Measurements from ENCODE around the gene KLHDC3. TPM values are rescaled to one million over a fixed set of nuclear protein-coding genes. Genes with fewer than 3 reads are reported as not detected.
"Not testable (repeated sequence)": the region's sequence is repeated elsewhere in the genome, so short reads cannot be mapped to it uniquely, and the experiment has no call there.

KLHDC3 gene
- total RNA-seq, 2 donors from 2014 or later: 59.6 to 60.8 TPM

DNA sequence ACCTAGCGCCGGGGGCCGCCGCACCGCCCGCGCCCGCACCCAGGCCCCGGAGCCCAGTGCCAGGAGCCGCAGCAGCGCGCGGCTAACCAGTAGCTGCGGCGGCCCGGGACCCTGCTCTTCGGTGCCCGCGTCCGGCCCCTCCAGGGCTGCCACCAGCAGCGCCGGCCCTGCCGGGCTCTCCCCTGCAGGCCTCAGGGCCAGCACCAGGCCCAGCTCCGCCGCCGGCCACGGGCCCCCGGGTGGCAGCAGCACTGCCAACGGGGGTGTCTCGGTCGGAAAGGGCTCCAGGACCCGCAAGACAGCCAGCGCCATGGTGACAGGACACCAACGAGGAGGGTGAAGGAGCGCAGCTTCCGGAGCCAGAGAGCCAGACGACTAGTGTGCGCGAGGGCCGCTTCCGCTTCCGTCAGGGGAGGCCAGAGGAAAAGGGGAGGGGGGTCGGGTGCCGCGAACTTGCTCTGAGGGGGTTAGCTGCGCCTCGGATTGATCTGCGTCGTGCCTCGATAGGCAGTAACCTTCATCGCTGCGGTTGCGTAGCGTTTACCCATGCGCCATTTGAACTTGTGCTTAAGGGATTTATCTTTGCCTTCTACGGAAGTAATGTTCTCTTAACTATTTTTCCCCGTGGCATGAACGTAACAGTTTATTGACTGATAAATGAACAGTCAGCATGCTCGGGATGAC is 35.1 kb upstream of the KLHDC3 start, which contains the start of gene PEX6:
Gene PEX6, minus strand, starts transcription at position 343 of the 684 bp plus-strand sequence. Its CDS starts 31 bp downstream, at position 312.
- peak; percentile 97 for ATAC-seq
- H3K9me3 Mint-ChIP-seq: no peaks in the 10 kb centered on the region
- H3K4me3 Mint-ChIP-seq: peak within 1 kb of the TSS; percentile 93
- peak; percentile 94 for DNase-seq (ENCODE audit: low spot score)
- no peaks in the 10 kb centered on the region for H3K27me3 Mint-ChIP-seq
- H3K27ac Mint-ChIP-seq: peak within 1 kb of the TSS; percentile 97 to 99
- peaks cover 28 to 30% of the 10 kb centered on the region in 2 donors for H3K4me1 Mint-ChIP-seq (ENCODE audit: low read depth in 2 of 2)
- H3K36me3 Mint-ChIP-seq: peaks cover 6% of the 10 kb centered on the region

DNA sequence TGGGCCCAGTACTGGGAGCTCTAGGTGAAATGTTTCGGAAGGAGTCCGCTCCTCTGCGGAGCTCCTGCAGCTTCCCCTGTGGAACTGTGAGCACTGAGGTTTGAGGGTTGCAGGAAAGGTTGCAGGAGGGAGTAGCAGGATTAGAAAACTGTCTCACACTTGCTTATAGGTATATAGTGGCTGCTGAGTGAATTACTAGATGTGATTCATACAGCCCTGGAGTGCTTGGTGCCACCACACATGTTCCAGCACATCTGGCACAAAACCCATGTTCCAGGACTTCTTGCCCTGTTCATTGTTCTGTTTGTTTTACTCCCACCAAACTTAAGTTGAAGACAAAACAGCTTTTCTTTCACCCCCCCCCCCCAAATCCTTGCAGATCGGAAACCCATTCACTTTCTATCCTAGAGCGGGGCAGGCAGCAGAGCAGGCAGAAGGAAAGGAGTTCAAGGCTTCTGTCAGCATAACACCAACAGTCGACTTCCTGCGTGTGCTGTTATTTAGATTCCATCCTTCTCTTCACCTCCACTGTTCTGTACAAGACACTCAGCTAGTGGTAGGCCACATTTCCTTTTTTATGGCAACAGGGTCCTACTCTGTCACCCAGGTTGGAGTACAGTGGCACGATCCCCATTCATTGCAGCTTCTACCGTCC is 34.4 kb upstream of the KLHDC3 start:
- H3K4me3 Mint-ChIP-seq: peak overlapping the region; percentile 93
- H3K27me3 Mint-ChIP-seq: no peaks in the 10 kb centered on the region
- H3K36me3 Mint-ChIP-seq: peaks cover 6% of the 10 kb centered on the region
- peaks cover 31% of the 10 kb centered on the region in 2 donors for H3K4me1 Mint-ChIP-seq (ENCODE audit: low read depth in 2 of 2)
- DNase-seq (ENCODE audit: low spot score): no peak
- peak in 1 of 2 donors; percentile 41 for ATAC-seq
- peak overlapping the region; percentile 97 to 99 for H3K27ac Mint-ChIP-seq
- no peaks in the 10 kb centered on the region for H3K9me3 Mint-ChIP-seq

DNA sequence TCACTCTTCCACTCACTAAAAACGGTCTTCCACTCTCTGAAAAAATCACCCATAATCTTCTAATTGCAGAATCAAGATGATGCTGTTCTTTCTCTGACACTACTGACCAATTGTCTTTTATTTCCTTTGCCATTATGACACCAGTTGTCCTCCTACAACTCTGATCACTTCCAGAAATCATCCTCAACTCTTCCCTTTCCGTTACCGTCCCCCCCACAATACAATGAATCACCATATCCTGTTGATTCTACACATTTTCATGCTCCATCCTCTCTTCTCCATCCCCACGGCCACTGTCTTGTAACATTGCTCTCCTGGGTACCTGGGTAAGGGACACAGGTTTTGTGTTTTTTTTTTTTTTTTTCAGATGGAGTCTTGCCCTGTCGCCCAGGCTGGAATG is 32.2 kb upstream of the KLHDC3 start:
- ATAC-seq (no peak), DNase-seq (ENCODE audit: low spot score) (no peak)
- H3K27ac Mint-ChIP-seq: peak overlapping the region in 1 of 2 donors; percentile 7
- peaks cover 44 to 49% of the 10 kb centered on the region in 2 donors for H3K4me1 Mint-ChIP-seq (ENCODE audit: low read depth in 2 of 2)
- H3K27me3 Mint-ChIP-seq: no peaks in the 10 kb centered on the region
- peaks cover 8% of the 10 kb centered on the region for H3K36me3 Mint-ChIP-seq
- H3K9me3 Mint-ChIP-seq: no peaks in the 10 kb centered on the region
- no peak overlapping the region for H3K4me3 Mint-ChIP-seq

DNA sequence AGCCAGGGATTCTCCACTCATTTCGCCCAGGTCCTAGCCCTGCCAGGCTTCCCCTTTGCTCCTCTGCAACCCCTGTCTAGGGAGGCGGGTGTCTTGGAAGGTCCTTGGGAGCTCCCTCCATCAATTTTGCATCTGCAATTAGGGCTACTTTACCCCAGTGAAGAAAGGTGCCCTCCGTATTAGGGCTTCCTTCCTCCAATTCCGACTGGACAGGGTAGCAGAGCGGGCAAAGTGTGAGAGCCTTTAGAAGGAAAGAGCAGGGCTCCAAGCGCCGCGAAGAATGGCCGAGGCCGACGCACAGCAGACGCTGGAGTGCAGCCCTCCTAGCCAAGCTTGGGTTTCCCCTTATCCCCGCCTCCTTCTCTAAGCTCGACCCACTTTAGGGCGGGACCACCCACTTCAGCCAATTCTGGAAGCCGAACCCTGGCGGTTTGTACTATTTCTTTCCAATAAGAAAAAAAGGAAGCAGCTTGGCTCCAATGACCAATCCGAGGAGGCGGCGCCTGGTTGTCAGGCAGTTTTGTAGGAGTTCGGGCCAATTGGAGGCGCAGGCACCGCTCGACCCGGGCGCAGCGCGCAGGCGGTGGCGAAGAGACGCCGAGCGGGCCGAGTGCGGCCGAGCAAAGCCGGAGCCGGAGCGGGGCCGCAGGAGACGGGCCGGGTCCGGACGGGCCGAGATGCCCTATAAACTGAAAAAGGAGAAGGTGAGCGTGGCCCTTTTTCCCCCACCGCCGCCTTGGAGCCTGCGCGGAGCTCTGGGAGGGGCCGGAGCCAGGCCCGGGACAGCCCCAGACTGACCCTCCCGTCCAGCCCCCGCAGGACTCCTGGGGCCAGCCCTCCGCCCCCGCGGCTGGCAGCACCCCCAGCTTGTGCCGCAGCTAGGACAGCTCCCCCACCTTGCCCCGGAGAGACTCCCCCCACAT is 29.8 kb upstream of the KLHDC3 start, which contains the start of gene PPP2R5D:
Gene PPP2R5D, plus strand, starts transcription at position 570 of the 923 bp plus-strand sequence. Its CDS starts 108 bp downstream, at position 678.
- Mint-ChIP-seq H3K27ac (peak within 1 kb of the TSS; percentile 77 to 91), H3K9me3 (no peaks in the 10 kb centered on the region), H3K4me1 (ENCODE audit: low read depth in 2 of 2) (peaks cover 49 to 50% of the 10 kb centered on the region in 2 donors), H3K4me3 (peak within 1 kb of the TSS; percentile 92), H3K36me3 (peaks cover 4% of the 10 kb centered on the region), H3K27me3 (no peaks in the 10 kb centered on the region)
- peak; percentile 97 for DNase-seq (ENCODE audit: low spot score)
- peak; percentile 97 for ATAC-seq

DNA sequence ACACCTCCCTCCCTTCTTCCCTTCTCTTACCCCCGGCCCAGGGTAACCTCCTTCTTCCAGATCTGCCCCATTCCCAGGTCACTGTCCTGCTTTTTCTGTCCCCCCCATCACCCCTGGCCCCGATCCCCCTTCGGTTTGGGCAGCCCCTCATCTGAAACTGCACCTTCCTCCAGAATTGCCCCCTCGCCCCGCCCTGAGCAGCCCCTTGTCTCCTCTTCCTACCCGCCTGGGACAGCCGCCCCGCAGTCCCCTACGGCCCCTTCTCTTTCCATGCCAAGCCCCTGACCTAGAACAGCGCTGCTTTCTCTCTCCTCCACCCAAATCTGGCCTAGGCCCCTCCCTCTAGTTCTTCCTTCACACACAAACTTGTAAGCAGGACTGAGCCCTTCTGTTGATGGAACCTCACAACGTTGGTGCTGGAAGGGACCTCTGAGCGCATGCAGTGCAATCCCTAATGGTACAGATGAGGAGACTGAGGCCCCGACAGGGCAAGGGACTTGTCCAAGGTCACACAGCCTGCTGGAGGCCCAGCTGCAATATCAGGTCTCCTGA is 29.0 kb upstream of the KLHDC3 start:
- DNase-seq (ENCODE audit: low spot score): no peak
- no peaks in the 10 kb centered on the region for H3K9me3 Mint-ChIP-seq
- peaks cover 42 to 43% of the 10 kb centered on the region in 2 donors for H3K4me1 Mint-ChIP-seq (ENCODE audit: low read depth in 2 of 2)
- peaks cover 4% of the 10 kb centered on the region for H3K36me3 Mint-ChIP-seq
- no peaks in the 10 kb centered on the region for H3K27me3 Mint-ChIP-seq
- H3K4me3 Mint-ChIP-seq: peak overlapping the region; percentile 92
- peak overlapping the region; percentile 59 to 91 for H3K27ac Mint-ChIP-seq
- ATAC-seq: no peak

DNA sequence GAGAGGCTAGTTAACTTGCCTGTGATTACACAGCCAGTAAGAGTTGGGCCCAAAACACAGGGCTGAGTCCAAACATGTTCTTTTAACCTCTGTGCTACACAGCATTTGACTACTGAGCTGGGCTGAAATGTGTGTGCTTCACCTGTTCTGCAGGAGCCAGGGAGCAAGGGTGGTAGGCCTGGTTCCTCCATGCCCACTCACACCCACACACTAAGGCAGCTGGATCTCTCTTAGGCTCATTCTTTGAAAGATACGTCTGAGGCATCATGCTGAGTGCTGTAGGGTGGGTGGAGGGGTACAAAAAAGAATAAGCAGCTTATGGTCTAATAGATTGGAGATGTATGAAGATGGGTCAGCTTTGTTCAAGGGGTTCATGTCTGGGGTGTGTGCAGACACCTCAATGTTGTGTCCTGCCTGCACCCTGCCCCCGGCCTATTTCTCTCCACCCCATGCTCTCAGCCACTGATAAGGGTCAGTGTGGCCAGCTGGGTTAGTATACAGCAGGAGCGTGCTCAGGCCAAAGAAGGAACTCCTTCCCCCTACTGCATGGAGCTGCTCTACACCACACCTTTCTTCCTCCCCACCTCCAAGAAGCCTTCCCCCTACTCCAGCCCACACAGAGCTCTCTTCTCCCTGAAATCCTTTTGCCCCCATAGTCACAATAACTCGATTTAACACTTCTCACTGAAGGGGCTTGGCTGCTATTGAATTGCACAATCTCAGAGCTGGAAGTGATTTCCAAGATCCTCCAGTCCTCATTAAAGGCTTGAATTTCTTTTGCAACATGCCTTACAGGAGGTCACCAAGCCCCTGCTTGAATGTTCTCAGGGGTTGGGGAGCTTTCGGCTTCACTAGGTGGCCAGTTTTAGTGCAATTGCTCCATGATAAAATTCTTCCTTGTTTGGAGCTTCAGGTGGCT is 26.3 kb upstream of the KLHDC3 start:
- DNase-seq (ENCODE audit: low spot score): no peak
- Mint-ChIP-seq H3K4me3 (no peak overlapping the region), H3K27me3 (no peaks in the 10 kb centered on the region), H3K27ac (peak overlapping the region in 1 of 2 donors; percentile 38), H3K9me3 (no peaks in the 10 kb centered on the region), H3K4me1 (ENCODE audit: low read depth in 2 of 2) (peaks cover 41% of the 10 kb centered on the region in 2 donors), H3K36me3 (peaks cover 4% of the 10 kb centered on the region)
- no peak for ATAC-seq

DNA sequence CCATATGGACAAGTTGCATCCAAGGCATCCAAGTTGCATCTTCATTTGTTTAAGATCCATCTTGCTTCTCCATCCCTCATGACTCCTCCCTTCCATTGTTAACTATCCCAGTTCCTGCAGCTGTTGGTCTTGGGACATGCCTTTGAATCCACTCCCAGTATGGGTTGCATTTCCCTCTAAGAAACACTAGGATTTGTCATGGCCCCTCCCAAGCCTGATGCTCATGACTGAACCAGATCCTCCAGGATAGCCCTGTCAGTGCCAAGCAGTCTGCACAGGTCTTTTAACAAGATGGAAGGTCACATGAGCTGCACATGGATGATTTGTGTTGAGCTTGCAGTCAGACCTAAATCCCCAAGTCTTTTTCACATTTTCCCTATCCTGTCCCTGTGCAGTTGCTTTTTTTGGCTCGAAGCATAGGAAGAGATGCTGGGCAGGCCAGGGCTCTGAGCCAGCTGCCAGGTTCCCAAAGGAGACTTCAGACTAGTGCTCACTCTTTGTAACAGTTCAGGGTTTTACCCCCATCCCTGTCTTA is 25.5 kb upstream of the KLHDC3 start:
- no peak overlapping the region for H3K27ac Mint-ChIP-seq
- peaks cover 41 to 43% of the 10 kb centered on the region in 2 donors for H3K4me1 Mint-ChIP-seq (ENCODE audit: low read depth in 2 of 2)
- H3K27me3 Mint-ChIP-seq: no peaks in the 10 kb centered on the region
- DNase-seq (ENCODE audit: low spot score): no peak
- no peaks in the 10 kb centered on the region for H3K9me3 Mint-ChIP-seq
- H3K4me3 Mint-ChIP-seq: no peak overlapping the region
- no peak for ATAC-seq
- H3K36me3 Mint-ChIP-seq: peaks cover 5% of the 10 kb centered on the region

DNA sequence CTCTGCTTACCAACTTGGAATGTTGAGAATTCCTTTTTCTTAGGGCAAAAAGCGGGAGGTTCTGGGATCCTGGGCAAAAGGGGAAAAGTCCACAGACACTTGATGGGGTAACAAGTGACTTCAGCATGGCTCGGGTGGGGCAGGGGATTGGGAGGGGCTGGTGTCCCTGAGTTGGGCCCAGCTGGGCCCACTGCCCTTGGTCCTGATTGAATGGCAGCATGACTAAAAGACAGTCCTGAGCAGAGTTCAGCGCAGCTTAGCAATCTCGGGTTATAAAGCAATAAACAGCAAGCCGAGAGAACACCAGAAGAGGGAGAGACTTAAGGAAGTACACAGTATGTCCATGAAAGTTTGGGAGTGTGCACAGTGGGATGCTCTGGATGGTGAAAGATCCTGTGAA is 24.1 kb upstream of the KLHDC3 start:
- H3K27me3 Mint-ChIP-seq: no peaks in the 10 kb centered on the region
- no peak for DNase-seq (ENCODE audit: low spot score)
- peaks cover 8% of the 10 kb centered on the region for H3K36me3 Mint-ChIP-seq
- no peak for ATAC-seq
- no peak overlapping the region for H3K4me3 Mint-ChIP-seq
- peaks cover 33 to 38% of the 10 kb centered on the region in 2 donors for H3K4me1 Mint-ChIP-seq (ENCODE audit: low read depth in 2 of 2)
- H3K27ac Mint-ChIP-seq: no peak overlapping the region
- H3K9me3 Mint-ChIP-seq: no peaks in the 10 kb centered on the region

DNA sequence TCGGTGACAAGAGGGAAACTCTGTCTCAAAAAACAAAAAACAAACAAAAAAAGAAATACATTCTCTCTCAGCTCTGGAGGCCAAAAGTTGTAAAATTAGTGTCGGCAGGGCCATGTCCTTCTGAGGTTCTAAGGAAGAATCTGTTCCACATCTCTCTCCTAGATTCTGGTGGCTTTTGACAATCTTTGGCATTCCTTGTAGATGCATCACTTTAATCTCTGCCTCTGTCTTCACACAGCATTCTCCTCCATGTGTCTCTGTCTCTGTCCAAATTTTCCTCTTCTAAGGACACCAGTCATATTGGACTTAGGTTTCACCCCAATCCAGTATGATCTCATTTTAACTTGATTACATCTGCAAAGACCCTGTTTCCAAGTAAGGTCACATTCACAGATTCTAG is 20.6 kb upstream of the KLHDC3 start:
- DNase-seq (ENCODE audit: low spot score) (no peak), ATAC-seq (no peak)
- no peaks in the 10 kb centered on the region for H3K9me3 Mint-ChIP-seq
- H3K27ac Mint-ChIP-seq: no peak overlapping the region
- H3K36me3 Mint-ChIP-seq: peaks cover 4% of the 10 kb centered on the region
- H3K27me3 Mint-ChIP-seq: no peaks in the 10 kb centered on the region
- H3K4me3 Mint-ChIP-seq: no peak overlapping the region
- H3K4me1 Mint-ChIP-seq (ENCODE audit: low read depth in 2 of 2): peaks cover 2 to 9% of the 10 kb centered on the region in 2 donors

DNA sequence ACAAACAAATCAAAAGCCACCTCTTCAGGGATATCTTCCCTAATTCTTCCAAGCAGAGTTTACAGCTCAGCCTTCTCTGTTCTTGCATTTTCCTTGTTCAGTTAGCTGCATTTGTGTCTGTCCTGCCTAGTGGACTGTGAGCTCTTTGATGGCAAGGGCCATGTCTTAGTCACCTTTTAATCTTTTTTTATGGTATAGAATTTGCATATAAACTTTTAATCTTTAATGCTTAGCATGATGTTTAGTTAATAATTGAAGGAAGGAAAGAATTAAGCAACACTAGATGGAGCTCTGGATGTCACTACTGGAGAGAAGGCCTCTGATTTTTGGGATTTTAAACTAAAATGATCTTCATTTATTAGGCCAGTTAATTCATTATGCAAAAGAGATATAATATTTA is 17.5 kb upstream of the KLHDC3 start:
- ATAC-seq: no peak
- H3K27me3 Mint-ChIP-seq: no peaks in the 10 kb centered on the region
- H3K4me3 Mint-ChIP-seq: no peak overlapping the region
- H3K27ac Mint-ChIP-seq: no peak overlapping the region
- H3K4me1 Mint-ChIP-seq (ENCODE audit: low read depth in 2 of 2): peaks cover 0 to 6% of the 10 kb centered on the region in 2 donors
- H3K36me3 Mint-ChIP-seq: peaks cover 4% of the 10 kb centered on the region
- DNase-seq (ENCODE audit: low spot score): no peak
- no peaks in the 10 kb centered on the region for H3K9me3 Mint-ChIP-seq

DNA sequence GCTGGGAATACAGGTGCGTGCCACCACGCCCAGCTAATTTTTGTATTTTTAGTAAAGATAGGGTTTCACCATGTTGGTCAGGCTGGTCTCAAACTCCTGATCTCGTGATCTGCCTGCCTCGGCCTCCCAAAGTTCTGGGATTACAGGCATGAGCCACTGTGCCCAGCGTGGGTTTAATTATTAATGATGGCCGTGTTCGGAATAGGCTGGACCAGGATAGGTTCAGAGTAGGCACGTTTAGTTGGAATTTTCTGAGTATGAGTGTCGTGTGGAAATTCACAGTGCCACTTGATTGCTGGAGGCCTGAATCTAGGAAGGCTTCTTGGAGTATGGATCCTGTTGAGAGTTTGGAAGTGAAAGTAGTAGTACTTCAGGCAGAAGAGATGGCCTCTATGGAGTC is 15.8 kb upstream of the KLHDC3 start:
- not testable (repeated sequence) for H3K36me3 Mint-ChIP-seq; DNase-seq (ENCODE audit: low spot score); H3K27ac Mint-ChIP-seq; H3K4me1 Mint-ChIP-seq (ENCODE audit: low read depth in 2 of 2); H3K4me3 Mint-ChIP-seq; ATAC-seq; H3K9me3 Mint-ChIP-seq; H3K27me3 Mint-ChIP-seq

DNA sequence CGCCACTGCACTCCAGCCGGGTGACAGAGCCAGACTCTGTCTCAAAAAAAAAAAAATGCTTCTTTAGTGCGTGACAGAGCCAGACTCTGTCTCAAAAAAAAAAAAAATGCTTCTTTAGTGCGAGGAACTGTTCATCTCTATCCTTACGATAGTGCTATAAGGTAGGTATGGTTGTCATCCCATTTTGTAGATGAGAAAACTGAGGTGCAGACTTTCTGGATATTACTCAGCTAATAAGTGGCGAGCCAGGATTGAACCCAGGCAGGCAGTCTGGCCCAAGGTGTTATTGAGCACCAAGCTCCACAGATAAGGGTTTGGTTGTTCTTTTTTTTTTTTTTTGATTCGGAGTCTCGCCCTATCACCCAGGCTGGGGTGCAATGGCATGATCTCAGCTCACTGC is 12.2 kb upstream of the KLHDC3 start:
- H3K27me3 Mint-ChIP-seq: no peaks in the 10 kb centered on the region
- ATAC-seq (no peak), DNase-seq (ENCODE audit: low spot score) (no peak)
- no peaks in the 10 kb centered on the region for H3K9me3 Mint-ChIP-seq
- no peak overlapping the region for H3K27ac Mint-ChIP-seq
- no peak overlapping the region for H3K4me3 Mint-ChIP-seq
- H3K36me3 Mint-ChIP-seq: no peaks in the 10 kb centered on the region
- peaks cover 0 to 9% of the 10 kb centered on the region in 2 donors for H3K4me1 Mint-ChIP-seq (ENCODE audit: low read depth in 2 of 2)
